Nephron progenitor cell (in vitro differentiated cells): ENCODE measurements around the gene GRIP1.

ENCODE experiments used
- DNase-seq: peaks from one replicate; pipeline ENCODE4 v3.0.0; 2021
- H3K27ac Mint-ChIP-seq: 2 replicates; pipeline ENCODE4 v1.8.0; 2021; ENCODE audit warnings: mild to moderate bottlenecking, moderate library complexity, mixed read lengths
- H3K27me3 Mint-ChIP-seq: 2 replicates; pipeline ENCODE4 v1.8.0; 2021; ENCODE audit warnings: mild to moderate bottlenecking, low read depth, mixed read lengths; ENCODE audit not compliant: poor library complexity
- H3K36me3 Mint-ChIP-seq: 2 replicates; pipeline ENCODE4 v1.8.0; 2021; ENCODE audit warnings: low read depth, mixed read lengths
- H3K4me1 Mint-ChIP-seq: 2 replicates; pipeline ENCODE4 v1.8.0; 2021; ENCODE audit warnings: mixed read lengths
- H3K4me3 Mint-ChIP-seq: 2 replicates; pipeline ENCODE4 v1.8.0; 2021; ENCODE audit warnings: mild to moderate bottlenecking, moderate library complexity, mixed read lengths
- H3K9me3 Mint-ChIP-seq: 2 replicates; pipeline ENCODE4 v1.8.0; 2021; ENCODE audit warnings: mild to moderate bottlenecking, moderate library complexity, mixed read lengths
- TF ChIP-seq, protein P1 (sequence below): fragments of 200-600 bp; sonication (generic); IDR thresholded peaks from 2 replicates; pipeline ENCODE4 v1.5.0; 2021; ENCODE audit warnings: antibody characterized with exemption

Gene GRIP1

GRCh38 chr12:66719862-66720261, 41.0 kb upstream of the GRIP1 start:
- Mint-ChIP-seq H3K9me3 (no peaks in the 10 kb centered on the region), H3K27me3 (no peaks in the 10 kb centered on the region), H3K36me3 (no peaks in the 10 kb centered on the region), H3K4me1 (peaks cover 5% of the 10 kb centered on the region), H3K4me3 (no peak overlapping the region), H3K27ac (no peak overlapping the region)
- TF ChIP-seq, protein P1, sequence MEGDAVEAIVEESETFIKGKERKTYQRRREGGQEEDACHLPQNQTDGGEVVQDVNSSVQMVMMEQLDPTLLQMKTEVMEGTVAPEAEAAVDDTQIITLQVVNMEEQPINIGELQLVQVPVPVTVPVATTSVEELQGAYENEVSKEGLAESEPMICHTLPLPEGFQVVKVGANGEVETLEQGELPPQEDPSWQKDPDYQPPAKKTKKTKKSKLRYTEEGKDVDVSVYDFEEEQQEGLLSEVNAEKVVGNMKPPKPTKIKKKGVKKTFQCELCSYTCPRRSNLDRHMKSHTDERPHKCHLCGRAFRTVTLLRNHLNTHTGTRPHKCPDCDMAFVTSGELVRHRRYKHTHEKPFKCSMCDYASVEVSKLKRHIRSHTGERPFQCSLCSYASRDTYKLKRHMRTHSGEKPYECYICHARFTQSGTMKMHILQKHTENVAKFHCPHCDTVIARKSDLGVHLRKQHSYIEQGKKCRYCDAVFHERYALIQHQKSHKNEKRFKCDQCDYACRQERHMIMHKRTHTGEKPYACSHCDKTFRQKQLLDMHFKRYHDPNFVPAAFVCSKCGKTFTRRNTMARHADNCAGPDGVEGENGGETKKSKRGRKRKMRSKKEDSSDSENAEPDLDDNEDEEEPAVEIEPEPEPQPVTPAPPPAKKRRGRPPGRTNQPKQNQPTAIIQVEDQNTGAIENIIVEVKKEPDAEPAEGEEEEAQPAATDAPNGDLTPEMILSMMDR: no peak
- no peak for DNase-seq

- no peak overlapping the region for H3K27ac Mint-ChIP-seq
Measured at GRCh38 chr12:66717036-66717673, 38.3 kb upstream of the GRIP1 start.

GRCh38 chr12:66716522-66716921, 37.6 kb upstream of the GRIP1 start:
- TF ChIP-seq, protein P1: no peak
- no peaks in the 10 kb centered on the region for H3K9me3 Mint-ChIP-seq
- H3K4me3 Mint-ChIP-seq: no peak overlapping the region
- no peaks in the 10 kb centered on the region for H3K4me1 Mint-ChIP-seq
- H3K27ac Mint-ChIP-seq: no peak overlapping the region
- H3K27me3 Mint-ChIP-seq: peaks cover 4% of the 10 kb centered on the region
- H3K36me3 Mint-ChIP-seq: no peaks in the 10 kb centered on the region
- no peak for DNase-seq

More at GRCh38 chr12:66717036-66717673, 38.3 kb upstream of the GRIP1 start:
- Mint-ChIP-seq H3K4me1 (no peaks in the 10 kb centered on the region), H3K36me3 (no peaks in the 10 kb centered on the region), H3K27me3 (peaks cover 4% of the 10 kb centered on the region), H3K9me3 (no peaks in the 10 kb centered on the region), H3K4me3 (no peak overlapping the region)
- TF ChIP-seq, protein P1: no peak
- DNase-seq: no peak

GRCh38 chr12:66714709-66715108, 35.8 kb upstream of the GRIP1 start:
- H3K36me3 Mint-ChIP-seq: no peaks in the 10 kb centered on the region
- peaks cover 4% of the 10 kb centered on the region for H3K27me3 Mint-ChIP-seq
- no peaks in the 10 kb centered on the region for H3K9me3 Mint-ChIP-seq
- peaks cover 5% of the 10 kb centered on the region for H3K4me1 Mint-ChIP-seq
- TF ChIP-seq, protein P1: no peak
- no peak for DNase-seq
- no peak overlapping the region for H3K4me3 Mint-ChIP-seq
- H3K27ac Mint-ChIP-seq: no peak overlapping the region

- TF ChIP-seq, protein P1: no peak
- Mint-ChIP-seq H3K36me3 (no peaks in the 10 kb centered on the region), H3K27me3 (peaks cover 4% of the 10 kb centered on the region), H3K27ac (no peak overlapping the region), H3K4me3 (no peak overlapping the region), H3K4me1 (peaks cover 5% of the 10 kb centered on the region), H3K9me3 (no peaks in the 10 kb centered on the region)
- no peak for DNase-seq
Measured at GRCh38 chr12:66713984-66714383, 35.1 kb upstream of the GRIP1 start.

GRCh38 chr12:66709893-66710292, 31.0 kb upstream of the GRIP1 start:
- peaks cover 4% of the 10 kb centered on the region for H3K27me3 Mint-ChIP-seq
- H3K4me1 Mint-ChIP-seq: peaks cover 5% of the 10 kb centered on the region
- peaks cover 13% of the 10 kb centered on the region for H3K9me3 Mint-ChIP-seq
- no peak overlapping the region for H3K27ac Mint-ChIP-seq
- no peak overlapping the region for H3K4me3 Mint-ChIP-seq
- no peak for DNase-seq
- no peaks in the 10 kb centered on the region for H3K36me3 Mint-ChIP-seq
- TF ChIP-seq, protein P1: no peak
